Neural cell (in vitro differentiated cells): ENCODE measurements around the gene MAP4K2.

Source experiments
- POLR2AphosphoS5 ChIP-seq: IDR thresholded peaks from 2 replicates; pipeline ENCODE4 v1.6.1; 2012
- RAD21 ChIP-seq: fragments of 450-650 bp; conservative IDR thresholded peaks from 2 replicates; pipeline ENCODE4 v1.6.1; 2014; ENCODE audit warnings: antibody characterized with exemption, mild to moderate bottlenecking, moderate library complexity
- SMC3 ChIP-seq: fragments of 450-650 bp; conservative IDR thresholded peaks from 2 replicates; pipeline ENCODE4 v1.6.1; 2014; ENCODE audit warnings: antibody characterized with exemption, mild to moderate bottlenecking, moderate library complexity; ENCODE audit not compliant: poor library complexity
- TF ChIP-seq, protein P1 (sequence below): fragments of 450-650 bp; IDR thresholded peaks from 2 replicates; pipeline ENCODE4 v1.5.1; 2014; ENCODE audit warnings: antibody characterized with exemption, mild to moderate bottlenecking, moderate library complexity; ENCODE audit not compliant: poor library complexity, severe bottlenecking
- TF ChIP-seq, protein P2 (sequence below): IDR thresholded peaks from 2 replicates; pipeline ENCODE4 v1.6.1; 2012; ENCODE audit warnings: borderline replicate concordance

DNA sequence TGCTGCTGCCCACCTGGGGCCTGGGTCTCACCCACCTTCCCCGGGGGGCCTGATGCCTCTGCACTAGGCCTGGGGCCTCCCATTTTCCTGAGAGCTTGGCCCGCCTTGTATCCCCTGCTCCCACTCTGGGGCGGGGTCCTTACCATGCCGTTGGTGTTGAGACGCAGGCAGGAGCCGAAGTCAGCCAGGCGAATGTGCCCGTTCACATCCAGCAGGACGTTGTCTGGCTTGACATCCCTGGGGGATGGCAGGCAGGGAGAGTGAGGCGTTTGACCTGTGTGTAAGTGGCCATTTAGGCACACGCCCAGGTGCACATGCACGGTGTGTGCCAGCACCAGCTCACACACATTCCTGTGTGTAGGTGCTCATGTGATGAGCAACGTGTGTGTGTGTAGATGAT, 36.3 kb upstream of the MAP4K2 start:
- TF ChIP-seq SMC3 = no peak
- TF ChIP-seq, protein P1, sequence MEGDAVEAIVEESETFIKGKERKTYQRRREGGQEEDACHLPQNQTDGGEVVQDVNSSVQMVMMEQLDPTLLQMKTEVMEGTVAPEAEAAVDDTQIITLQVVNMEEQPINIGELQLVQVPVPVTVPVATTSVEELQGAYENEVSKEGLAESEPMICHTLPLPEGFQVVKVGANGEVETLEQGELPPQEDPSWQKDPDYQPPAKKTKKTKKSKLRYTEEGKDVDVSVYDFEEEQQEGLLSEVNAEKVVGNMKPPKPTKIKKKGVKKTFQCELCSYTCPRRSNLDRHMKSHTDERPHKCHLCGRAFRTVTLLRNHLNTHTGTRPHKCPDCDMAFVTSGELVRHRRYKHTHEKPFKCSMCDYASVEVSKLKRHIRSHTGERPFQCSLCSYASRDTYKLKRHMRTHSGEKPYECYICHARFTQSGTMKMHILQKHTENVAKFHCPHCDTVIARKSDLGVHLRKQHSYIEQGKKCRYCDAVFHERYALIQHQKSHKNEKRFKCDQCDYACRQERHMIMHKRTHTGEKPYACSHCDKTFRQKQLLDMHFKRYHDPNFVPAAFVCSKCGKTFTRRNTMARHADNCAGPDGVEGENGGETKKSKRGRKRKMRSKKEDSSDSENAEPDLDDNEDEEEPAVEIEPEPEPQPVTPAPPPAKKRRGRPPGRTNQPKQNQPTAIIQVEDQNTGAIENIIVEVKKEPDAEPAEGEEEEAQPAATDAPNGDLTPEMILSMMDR = no peak
- TF ChIP-seq POLR2AphosphoS5 = no peak
- TF ChIP-seq, protein P2, sequence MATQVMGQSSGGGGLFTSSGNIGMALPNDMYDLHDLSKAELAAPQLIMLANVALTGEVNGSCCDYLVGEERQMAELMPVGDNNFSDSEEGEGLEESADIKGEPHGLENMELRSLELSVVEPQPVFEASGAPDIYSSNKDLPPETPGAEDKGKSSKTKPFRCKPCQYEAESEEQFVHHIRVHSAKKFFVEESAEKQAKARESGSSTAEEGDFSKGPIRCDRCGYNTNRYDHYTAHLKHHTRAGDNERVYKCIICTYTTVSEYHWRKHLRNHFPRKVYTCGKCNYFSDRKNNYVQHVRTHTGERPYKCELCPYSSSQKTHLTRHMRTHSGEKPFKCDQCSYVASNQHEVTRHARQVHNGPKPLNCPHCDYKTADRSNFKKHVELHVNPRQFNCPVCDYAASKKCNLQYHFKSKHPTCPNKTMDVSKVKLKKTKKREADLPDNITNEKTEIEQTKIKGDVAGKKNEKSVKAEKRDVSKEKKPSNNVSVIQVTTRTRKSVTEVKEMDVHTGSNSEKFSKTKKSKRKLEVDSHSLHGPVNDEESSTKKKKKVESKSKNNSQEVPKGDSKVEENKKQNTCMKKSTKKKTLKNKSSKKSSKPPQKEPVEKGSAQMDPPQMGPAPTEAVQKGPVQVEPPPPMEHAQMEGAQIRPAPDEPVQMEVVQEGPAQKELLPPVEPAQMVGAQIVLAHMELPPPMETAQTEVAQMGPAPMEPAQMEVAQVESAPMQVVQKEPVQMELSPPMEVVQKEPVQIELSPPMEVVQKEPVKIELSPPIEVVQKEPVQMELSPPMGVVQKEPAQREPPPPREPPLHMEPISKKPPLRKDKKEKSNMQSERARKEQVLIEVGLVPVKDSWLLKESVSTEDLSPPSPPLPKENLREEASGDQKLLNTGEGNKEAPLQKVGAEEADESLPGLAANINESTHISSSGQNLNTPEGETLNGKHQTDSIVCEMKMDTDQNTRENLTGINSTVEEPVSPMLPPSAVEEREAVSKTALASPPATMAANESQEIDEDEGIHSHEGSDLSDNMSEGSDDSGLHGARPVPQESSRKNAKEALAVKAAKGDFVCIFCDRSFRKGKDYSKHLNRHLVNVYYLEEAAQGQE = no peak
- no peak for TF ChIP-seq RAD21
